Kidney (tissue), 14 donors: ENCODE results near the gene CHAD. TPM values are rescaled to one million over a fixed set of nuclear protein-coding genes. Genes with fewer than 3 reads are reported as not detected.

Experiments used
- DNase-seq, 5 donors: peaks; one replicate each; pipeline ENCODE4 v3.0.0-alpha.2; 2013 to 2020
- FAIRE-seq: peaks from 2 replicates; lab custom pipeline; 2012; peaks lifted over from hg19 to GRCh38; lab: Jason Lieb, UNC
- H3K27ac ChIP-seq, 2 donors: one replicate each; pipeline ENCODE4 v1.7.0; 2013; ENCODE audit warnings: low read depth in 2 of 2, low read length in 2 of 2, inconsistent platforms in 1 of 2
- H3K27me3 ChIP-seq: one replicate; pipeline ENCODE4 v1.7.1; 2013; ENCODE audit warnings: low read length, inconsistent platforms; ENCODE audit not compliant: control insufficient read depth, insufficient read depth
- H3K36me3 ChIP-seq, 3 donors: one replicate each; pipeline versions ENCODE4 v1.7.0 to v1.7.1; 2013; ENCODE audit warnings: low read length in 3 of 3, control low read depth in 1 of 3, inconsistent platforms in 1 of 3; ENCODE audit not compliant: insufficient read depth in 3 of 3, control insufficient read depth in 2 of 3
- H3K4me1 ChIP-seq, 3 donors: one replicate each; pipeline versions ENCODE4 v1.7.0 to v1.7.1; 2013; ENCODE audit warnings: low read length in 3 of 3, inconsistent platforms in 1 of 3, low read depth in 1 of 3; ENCODE audit not compliant: control insufficient read depth in 2 of 3, insufficient read depth in 2 of 3
- H3K4me3 ChIP-seq, 3 donors: one replicate each; pipeline versions ENCODE4 v1.7.0 to v1.8.1; 2013; ENCODE audit warnings: low read length in 3 of 3, control low read depth in 1 of 3, inconsistent platforms in 1 of 3
- H3K9ac ChIP-seq, 3 donors: one replicate each; pipeline versions ENCODE4 v1.7.0 to v1.7.1; 2013; ENCODE audit warnings: low read length in 3 of 3, control low read depth in 1 of 3, inconsistent platforms in 1 of 3
- H3K9me3 ChIP-seq, 3 donors: one replicate each; pipeline versions ENCODE4 v1.7.0 to v1.7.1; 2013; ENCODE audit warnings: low read length in 3 of 3, control low read depth in 1 of 3, inconsistent platforms in 1 of 3; ENCODE audit not compliant: control insufficient read depth in 2 of 3, insufficient read depth in 1 of 3
- intact Hi-C: fragments of 100-400 bp; cut with DNase I; formaldehyde crosslinking; loops from one replicate; pipeline ENCODE4 v1.11.1; 2022
- polyA plus RNA-seq: library from polyadenylated mRNA; stranded (reverse); fragments of 350-450 nt; fragmentation: Illumina TruSeq; extraction: RNeasy Lipid Tissue Mini Kit (QIAGEN cat#74804); gene quantifications from one replicate; pipeline ENCODE4 v1.2.3, GENCODE V29; 2014; ENCODE audit warnings: low read depth, low replicate concordance; ENCODE audit not compliant: insufficient read depth
- total RNA-seq: library from RNA; stranded (reverse); fragmentation: NEBNext Ultra II Directional; extraction: Animal tissue kit (Norgen Biotek cat#: 25700); gene quantifications from one replicate; pipeline ENCODE4 v1.2.1, GENCODE V29; 2021
- TF ChIP-seq, protein P1 (sequence below): IDR thresholded peaks from 3 replicates; pipeline ENCODE4 v1.5.1; 2012; ENCODE audit warnings: mild to moderate bottlenecking, moderate library complexity, borderline replicate concordance; ENCODE audit not compliant: insufficient read depth; ENCODE audit errors: extremely low read depth
- donor health status: control.
- donor health status: control.
- donor health status: control.
- donor health status: control.
- donor health status: control.
- donor health status: DM: yes; HTN: yes; CAD: no.
- donor health status: Normal renal cell carcinoma (clear cell type).

Gene CHAD
- total and polyA plus RNA-seq, 2 donors from 2014 or later, result 0.22 to 0.43 TPM

DNA sequence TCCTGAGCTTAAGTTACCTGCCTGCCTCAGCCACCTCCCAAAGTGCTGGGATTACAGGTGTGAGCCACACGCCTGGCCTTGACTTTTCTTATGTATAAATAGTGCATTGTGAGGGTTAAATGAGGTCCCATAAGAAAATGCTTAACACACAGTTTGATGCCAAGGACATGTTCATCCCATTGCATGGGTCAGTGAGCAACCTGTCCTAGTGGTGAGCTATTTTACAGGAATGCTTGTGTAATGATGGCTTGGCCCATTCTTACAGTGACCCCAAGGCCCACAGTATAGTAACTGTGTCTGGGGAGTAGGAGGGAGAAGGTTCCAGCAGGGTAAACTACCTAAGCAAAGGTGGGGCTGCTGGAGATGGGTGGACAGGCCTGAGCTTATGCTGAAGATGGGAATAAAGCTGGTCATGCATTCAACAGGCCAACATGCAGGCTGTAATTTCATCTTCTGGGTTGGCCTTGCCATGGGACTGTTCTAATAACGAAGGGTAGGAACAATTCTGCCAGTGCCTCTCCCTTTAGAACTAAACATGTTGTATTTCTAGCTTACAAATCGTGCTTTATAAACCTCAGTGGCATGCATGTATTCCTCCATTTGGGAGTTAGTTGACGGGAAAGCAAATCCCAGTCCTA, 36.4 kb downstream of the CHAD start:
- H3K9ac ChIP-seq, result peak overlapping the region in 1 of 3 donors; percentile 23
- H3K9me3 ChIP-seq, result no peaks in the 10 kb centered on the region
- TF ChIP-seq, protein P1, sequence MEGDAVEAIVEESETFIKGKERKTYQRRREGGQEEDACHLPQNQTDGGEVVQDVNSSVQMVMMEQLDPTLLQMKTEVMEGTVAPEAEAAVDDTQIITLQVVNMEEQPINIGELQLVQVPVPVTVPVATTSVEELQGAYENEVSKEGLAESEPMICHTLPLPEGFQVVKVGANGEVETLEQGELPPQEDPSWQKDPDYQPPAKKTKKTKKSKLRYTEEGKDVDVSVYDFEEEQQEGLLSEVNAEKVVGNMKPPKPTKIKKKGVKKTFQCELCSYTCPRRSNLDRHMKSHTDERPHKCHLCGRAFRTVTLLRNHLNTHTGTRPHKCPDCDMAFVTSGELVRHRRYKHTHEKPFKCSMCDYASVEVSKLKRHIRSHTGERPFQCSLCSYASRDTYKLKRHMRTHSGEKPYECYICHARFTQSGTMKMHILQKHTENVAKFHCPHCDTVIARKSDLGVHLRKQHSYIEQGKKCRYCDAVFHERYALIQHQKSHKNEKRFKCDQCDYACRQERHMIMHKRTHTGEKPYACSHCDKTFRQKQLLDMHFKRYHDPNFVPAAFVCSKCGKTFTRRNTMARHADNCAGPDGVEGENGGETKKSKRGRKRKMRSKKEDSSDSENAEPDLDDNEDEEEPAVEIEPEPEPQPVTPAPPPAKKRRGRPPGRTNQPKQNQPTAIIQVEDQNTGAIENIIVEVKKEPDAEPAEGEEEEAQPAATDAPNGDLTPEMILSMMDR, result no peak
- H3K4me1 ChIP-seq, result peaks cover 6 to 19% (median 13%) of the 10 kb centered on the region in 3 donors
- intact Hi-C loops, result no loop called here
- H3K4me3 ChIP-seq, result peak overlapping the region in 2 of 3 donors; percentile 20 to 23
- H3K27me3 ChIP-seq, result no peaks in the 10 kb centered on the region
- no peak for FAIRE-seq
- DNase-seq, result peak in 2 of 5 donors; percentile 18 to 29
- H3K27ac ChIP-seq, result peak overlapping the region; percentile 79
- peaks cover 0 to 8% (median 0%) of the 10 kb centered on the region in 3 donors for H3K36me3 ChIP-seq

DNA sequence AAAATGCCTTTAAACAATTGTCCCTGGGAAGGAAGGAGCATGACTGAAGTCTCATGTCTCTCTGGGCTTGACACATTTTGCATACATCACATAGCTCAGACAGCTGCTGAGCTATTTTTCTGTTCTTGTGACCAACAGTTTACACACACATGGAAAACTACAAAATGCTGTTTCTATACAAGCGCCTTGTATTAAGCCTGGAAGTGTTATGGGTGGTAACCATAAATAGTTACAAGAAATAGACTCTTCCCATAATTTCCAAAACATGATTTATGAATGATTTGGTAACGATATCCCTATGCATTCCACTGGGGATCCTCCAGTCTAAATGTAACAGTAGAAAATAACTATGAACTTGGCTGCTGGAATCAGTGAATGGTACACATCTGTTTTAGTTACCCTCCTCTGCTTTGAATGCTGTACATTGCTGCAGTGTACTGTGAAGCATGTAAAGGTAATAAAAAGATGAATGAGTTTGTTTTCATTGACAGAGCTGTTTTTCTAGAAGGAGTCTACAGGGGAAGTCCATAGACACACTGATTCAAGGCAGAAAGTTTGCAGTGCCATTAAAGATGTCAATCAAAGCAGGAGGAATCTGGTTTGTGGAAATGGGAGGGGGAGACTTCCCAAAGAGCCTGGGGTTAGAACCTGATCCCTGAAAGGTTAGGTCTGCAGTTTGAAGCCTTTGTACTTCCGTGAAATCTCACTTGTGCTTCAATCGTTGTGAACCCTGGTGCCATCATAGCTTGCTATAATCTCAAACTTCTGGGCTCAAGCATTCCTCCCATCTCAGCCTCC, 37.7 kb downstream of the CHAD start:
- no peak for FAIRE-seq
- peak in 3 of 5 donors; percentile 27 to 79 (median 77) for DNase-seq
- intact Hi-C loops, result no loop called here
- peak overlapping the region in 1 of 2 donors; percentile 5 for H3K27ac ChIP-seq
- TF ChIP-seq, protein P1, result no peak
- peaks cover 0 to 5% (median 0%) of the 10 kb centered on the region in 3 donors for H3K36me3 ChIP-seq
- no peak overlapping the region for H3K9ac ChIP-seq
- peak overlapping the region in 2 of 3 donors; percentile 0 to 22 for H3K4me3 ChIP-seq
- H3K27me3 ChIP-seq, result no peaks in the 10 kb centered on the region
- no peaks in the 10 kb centered on the region for H3K9me3 ChIP-seq
- H3K4me1 ChIP-seq, result peaks cover 6 to 25% (median 19%) of the 10 kb centered on the region in 3 donors

DNA sequence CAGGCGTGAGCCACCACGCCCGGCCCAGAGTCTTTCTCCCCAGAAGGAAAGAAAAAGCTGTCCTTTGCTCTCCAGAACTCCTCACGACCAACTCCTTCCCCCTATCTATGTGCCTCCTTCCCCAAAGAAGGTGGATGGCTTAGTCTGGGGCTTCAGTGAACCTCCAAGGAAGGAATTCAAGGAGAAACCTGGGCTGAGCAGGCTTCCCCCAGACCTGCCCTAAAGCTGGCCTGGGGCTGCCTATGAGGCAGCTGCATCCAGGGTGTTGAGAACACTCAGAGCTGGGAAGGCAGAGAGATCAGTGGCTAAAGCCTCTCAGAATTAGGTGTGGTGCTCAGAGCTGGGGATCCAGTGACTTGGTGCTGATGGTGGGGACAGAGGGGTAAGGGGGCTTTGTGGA, 38.9 kb downstream of the CHAD start:
- peaks cover 0 to 5% (median 0%) of the 10 kb centered on the region in 3 donors for H3K36me3 ChIP-seq
- H3K4me3 ChIP-seq, result peak overlapping the region in 2 of 3 donors; percentile 35 to 61
- H3K9ac ChIP-seq, result peak overlapping the region in 1 of 3 donors; percentile 64
- H3K27ac ChIP-seq, result peak overlapping the region; percentile 37 to 84
- TF ChIP-seq, protein P1, result no peak
- DNase-seq (no peak), FAIRE-seq (no peak)
- intact Hi-C loops, result no loop called here
- H3K4me1 ChIP-seq, result peaks cover 6 to 27% (median 25%) of the 10 kb centered on the region in 3 donors
- H3K9me3 ChIP-seq, result no peaks in the 10 kb centered on the region
- no peaks in the 10 kb centered on the region for H3K27me3 ChIP-seq
